ENCODE results near the gene HBZ.

DNA sequence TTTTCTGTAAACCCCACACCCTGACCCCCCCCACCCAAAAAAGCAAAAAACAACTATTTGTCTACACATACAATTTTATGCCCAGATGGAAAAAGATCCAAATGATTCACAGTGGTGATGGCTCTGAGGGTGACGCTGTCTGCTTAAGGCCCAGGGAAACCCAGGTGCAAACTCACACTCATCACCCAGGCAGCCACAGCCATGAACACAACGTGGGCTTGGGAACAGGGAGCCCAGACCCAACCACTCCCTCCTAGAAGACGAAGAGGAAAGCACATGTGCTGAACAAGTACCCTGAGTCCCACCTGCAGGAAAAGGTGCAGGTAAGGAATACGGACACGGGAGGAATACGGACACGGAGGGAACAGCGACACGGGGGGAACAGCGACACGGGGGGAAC, 33.2 kb downstream of the HBZ start:
- TF ChIP-seq CTCF (conservative IDR thresholded peaks at IDR 0.05; ENCODE audit: low read length) = no peak
- no peak for TF ChIP-seq EZH2phosphoT487 (IDR thresholded peaks at IDR 0.05; ENCODE audit: borderline replicate concordance, low read depth, low read length)

Measured in OCI-LY7 (cell line).